Measurements from ENCODE around the gene FAM193A.
"Not testable (repeated sequence)": the region's sequence is repeated elsewhere in the genome, so short reads cannot be mapped to it uniquely, and the experiment has no call there.

FAM193A gene

GRCh38 chr4:2535376-2536192, 863 bp upstream of the FAM193A start:
- Histone ChIP-seq H3K4me3 (ENCODE audit: low read length) (peak overlapping the region; percentile 71), H3K27me3 (ENCODE audit: insufficient read depth, low read length) (no peaks in the 10 kb centered on the region), H3K4me1 (ENCODE audit: insufficient read depth, low read length) (peaks cover 16% of the 10 kb centered on the region), H3K36me3 (ENCODE audit: insufficient read depth, low read length) (peaks cover 9% of the 10 kb centered on the region), H2AFZ (ENCODE audit: low read depth, low read length) (peak overlapping the region; percentile 88), H3K9me3 (ENCODE audit: low read length) (no peaks in the 10 kb centered on the region)

GRCh38 chr4:2537011-2537830, 774 bp downstream of the FAM193A start:
- Histone ChIP-seq H2AFZ (ENCODE audit: low read depth, low read length) (no peak overlapping the region), H3K4me1 (ENCODE audit: insufficient read depth, low read length) (peaks cover 16% of the 10 kb centered on the region), H3K4me3 (ENCODE audit: low read length) (peak overlapping the region; percentile 90), H3K36me3 (ENCODE audit: insufficient read depth, low read length) (peaks cover 11% of the 10 kb centered on the region), H3K9me3 (ENCODE audit: low read length) (no peaks in the 10 kb centered on the region), H3K27me3 (ENCODE audit: insufficient read depth, low read length) (no peaks in the 10 kb centered on the region)

GRCh38 chr4:2543580-2544191, 7.2 kb downstream of the FAM193A start:
- Histone ChIP-seq H3K36me3 (ENCODE audit: insufficient read depth, low read length) (peaks cover 16% of the 10 kb centered on the region), H3K9me3 (ENCODE audit: low read length) (peaks cover 10% of the 10 kb centered on the region)
- H3K4me3 ChIP-seq (ENCODE audit: low read length); H3K27me3 ChIP-seq (ENCODE audit: insufficient read depth, low read length); H2AFZ ChIP-seq (ENCODE audit: low read depth, low read length); H3K4me1 ChIP-seq (ENCODE audit: insufficient read depth, low read length): not testable (repeated sequence)

GRCh38 chr4:2545321-2546013, 9.0 kb downstream of the FAM193A start:
- Histone ChIP-seq H3K4me3 (ENCODE audit: low read length) (no peak overlapping the region), H3K27me3 (ENCODE audit: insufficient read depth, low read length) (no peaks in the 10 kb centered on the region), H3K4me1 (ENCODE audit: insufficient read depth, low read length) (no peaks in the 10 kb centered on the region), H3K36me3 (ENCODE audit: insufficient read depth, low read length) (peaks cover 7% of the 10 kb centered on the region), H3K9me3 (ENCODE audit: low read length) (peaks cover 10% of the 10 kb centered on the region), H2AFZ (ENCODE audit: low read depth, low read length) (no peak overlapping the region)

GRCh38 chr4:2546286-2546823, 9.9 kb downstream of the FAM193A start:
- Histone ChIP-seq H3K4me3 (ENCODE audit: low read length) (no peak overlapping the region), H3K4me1 (ENCODE audit: insufficient read depth, low read length) (no peaks in the 10 kb centered on the region), H2AFZ (ENCODE audit: low read depth, low read length) (no peak overlapping the region), H3K9me3 (ENCODE audit: low read length) (peaks cover 10% of the 10 kb centered on the region), H3K36me3 (ENCODE audit: insufficient read depth, low read length) (peaks cover 5% of the 10 kb centered on the region), H3K27me3 (ENCODE audit: insufficient read depth, low read length) (no peaks in the 10 kb centered on the region)

GRCh38 chr4:2546961-2547691, 10.7 kb downstream of the FAM193A start:
- H3K4me1 ChIP-seq (ENCODE audit: insufficient read depth, low read length); H3K4me3 ChIP-seq (ENCODE audit: low read length); H3K27me3 ChIP-seq (ENCODE audit: insufficient read depth, low read length); H3K36me3 ChIP-seq (ENCODE audit: insufficient read depth, low read length); H2AFZ ChIP-seq (ENCODE audit: low read depth, low read length): not testable (repeated sequence)
- H3K9me3 ChIP-seq (ENCODE audit: low read length) = peaks cover 10% of the 10 kb centered on the region

- H2AFZ ChIP-seq (ENCODE audit: low read depth, low read length) = no peak overlapping the region
- H3K4me1 ChIP-seq (ENCODE audit: insufficient read depth, low read length) = no peaks in the 10 kb centered on the region
- no peaks in the 10 kb centered on the region for H3K27me3 ChIP-seq (ENCODE audit: insufficient read depth, low read length)
- peaks cover 6% of the 10 kb centered on the region for H3K36me3 ChIP-seq (ENCODE audit: insufficient read depth, low read length)
- H3K9me3 ChIP-seq (ENCODE audit: low read length) = peaks cover 12% of the 10 kb centered on the region
- no peak overlapping the region for H3K4me3 ChIP-seq (ENCODE audit: low read length)
Observed at GRCh38 chr4:2551118-2551517, 14.7 kb downstream of the FAM193A start.

GRCh38 chr4:2552806-2553205, 16.4 kb downstream of the FAM193A start:
- Histone ChIP-seq H2AFZ (ENCODE audit: low read depth, low read length) (no peak overlapping the region), H3K27me3 (ENCODE audit: insufficient read depth, low read length) (no peaks in the 10 kb centered on the region), H3K4me3 (ENCODE audit: low read length) (no peak overlapping the region), H3K36me3 (ENCODE audit: insufficient read depth, low read length) (peaks cover 6% of the 10 kb centered on the region), H3K4me1 (ENCODE audit: insufficient read depth, low read length) (no peaks in the 10 kb centered on the region), H3K9me3 (ENCODE audit: low read length) (peaks cover 7% of the 10 kb centered on the region)

GRCh38 chr4:2558301-2558700, 21.9 kb downstream of the FAM193A start:
- H3K4me3 ChIP-seq (ENCODE audit: low read length) = no peak overlapping the region
- peaks cover 20% of the 10 kb centered on the region for H3K36me3 ChIP-seq (ENCODE audit: insufficient read depth, low read length)
- H3K4me1 ChIP-seq (ENCODE audit: insufficient read depth, low read length) = no peaks in the 10 kb centered on the region
- H2AFZ ChIP-seq (ENCODE audit: low read depth, low read length) = no peak overlapping the region
- no peaks in the 10 kb centered on the region for H3K27me3 ChIP-seq (ENCODE audit: insufficient read depth, low read length)
- peaks cover 8% of the 10 kb centered on the region for H3K9me3 ChIP-seq (ENCODE audit: low read length)

- Histone ChIP-seq H3K4me3 (ENCODE audit: low read length) (no peak overlapping the region), H3K27me3 (ENCODE audit: insufficient read depth, low read length) (no peaks in the 10 kb centered on the region), H3K36me3 (ENCODE audit: insufficient read depth, low read length) (peaks cover 17% of the 10 kb centered on the region), H2AFZ (ENCODE audit: low read depth, low read length) (no peak overlapping the region), H3K9me3 (ENCODE audit: low read length) (peaks cover 5% of the 10 kb centered on the region), H3K4me1 (ENCODE audit: insufficient read depth, low read length) (no peaks in the 10 kb centered on the region)
Observed at GRCh38 chr4:2560167-2560566, 23.7 kb downstream of the FAM193A start.

GRCh38 chr4:2565533-2565932, 29.1 kb downstream of the FAM193A start:
- H2AFZ ChIP-seq (ENCODE audit: low read depth, low read length) = no peak overlapping the region
- H3K36me3 ChIP-seq (ENCODE audit: insufficient read depth, low read length) = peaks cover 20% of the 10 kb centered on the region
- peaks cover 5% of the 10 kb centered on the region for H3K9me3 ChIP-seq (ENCODE audit: low read length)
- H3K4me3 ChIP-seq (ENCODE audit: low read length) = no peak overlapping the region
- no peaks in the 10 kb centered on the region for H3K27me3 ChIP-seq (ENCODE audit: insufficient read depth, low read length)
- H3K4me1 ChIP-seq (ENCODE audit: insufficient read depth, low read length) = no peaks in the 10 kb centered on the region

GRCh38 chr4:2570036-2570435, 33.6 kb downstream of the FAM193A start:
- no peaks in the 10 kb centered on the region for H3K9me3 ChIP-seq (ENCODE audit: low read length)

More at GRCh38 chr4:2570036-2570435, 33.6 kb downstream of the FAM193A start:
- H3K4me1 ChIP-seq (ENCODE audit: insufficient read depth, low read length) = no peaks in the 10 kb centered on the region
- no peak overlapping the region for H2AFZ ChIP-seq (ENCODE audit: low read depth, low read length)
- peaks cover 10% of the 10 kb centered on the region for H3K36me3 ChIP-seq (ENCODE audit: insufficient read depth, low read length)
- H3K4me3 ChIP-seq (ENCODE audit: low read length) = no peak overlapping the region
- no peaks in the 10 kb centered on the region for H3K27me3 ChIP-seq (ENCODE audit: insufficient read depth, low read length)

All from neuron (in vitro differentiated cells).